HepG2 (cell line): Measurements from ENCODE around the gene CCDC91. TPM values are rescaled to one million over a fixed set of nuclear protein-coding genes. Genes with fewer than 3 reads are reported as not detected.

Experiments used
- ATAC-seq: fragments of 200-7000 bp; cut with Tn5 transposase; 3 replicates; pipeline ENCODE4 v1.9.1; 2020; ENCODE audit warnings: mild to moderate bottlenecking, moderate library complexity
- BruUV-seq: library from RNA; stranded (reverse); fragments of 400-500 nt; replicated peaks from 2 replicates; lab custom pipeline; 2021; lab: Mats Ljungman, UMichigan
- CTCF ChIA-PET: fragments of 300-600 bp; formaldehyde crosslinking; extraction: SDS; loops from one replicate; lab custom pipeline; 2021; ENCODE audit warnings: low total read pairs, inconsistent platforms, low intra/inter-chr PET ratio; lab: Yijun Ruan, JAX
- POLR2A ChIA-PET: fragments of 350-600 bp; sonication (Branson Sonifier 250); formaldehyde crosslinking; loops from one replicate; lab custom pipeline; 2020; ENCODE audit warnings: antibody characterized with exemption, inconsistent platforms; lab: Yijun Ruan, JAX
- DNase-seq: peaks from one replicate; pipeline ENCODE4 v3.0.0-alpha.2; 2015; ENCODE audit warnings: low spot score
- FAIRE-seq: peaks from 3 replicates; lab custom pipeline; 2011; peaks lifted over from hg19 to GRCh38; lab: Jason Lieb, UNC
- H2AFZ ChIP-seq: one replicate; pipeline ENCODE4 v1.6.1; 2011; ENCODE audit warnings: low read length, inconsistent platforms
- H3K27ac ChIP-seq: fragments of 300-600 bp; 3 replicates; pipeline ENCODE4 v1.8.0; 2011; ENCODE audit warnings: mixed run types, mild to moderate bottlenecking, mixed read lengths, low read length, inconsistent platforms; ENCODE audit not compliant: insufficient read depth; ENCODE audit errors: extremely low read length
- H3K27me3 ChIP-seq, 2 experiments: fragments of 200-600 bp in 1 of 2; 2 replicates in 1 of 2; 3 replicates in 1 of 2; pipeline versions ENCODE4 v1.6.0 to v1.8.0; 2011; ENCODE audit warnings: low read length in 2 of 2, mild to moderate bottlenecking in 2 of 2, moderate library complexity in 2 of 2, inconsistent platforms in 1 of 2; ENCODE audit not compliant: insufficient read depth in 2 of 2, control insufficient read depth in 1 of 2
- H3K36me3 ChIP-seq, 2 experiments: fragments of 200-600 bp in 1 of 2; replicated peaks in 1 of 2; 2 replicates in 1 of 2; 3 replicates in 1 of 2; pipeline versions ENCODE4 v1.5.1 to v1.8.0; 2011; ENCODE audit warnings: low read length in 2 of 2, inconsistent platforms in 1 of 2; ENCODE audit not compliant: insufficient read depth in 2 of 2, control insufficient read depth in 1 of 2
- H3K4me1 ChIP-seq: 2 replicates; pipeline ENCODE4 v1.5.1; 2012; ENCODE audit warnings: low read length, inconsistent platforms; ENCODE audit not compliant: insufficient read depth
- H3K4me2 ChIP-seq: 2 replicates; pipeline ENCODE4 v1.6.0; 2011; ENCODE audit warnings: low read depth, low read length, inconsistent platforms
- H3K4me3 ChIP-seq, 3 experiments: fragments of 200-600 bp in 1 of 3; sonication (generic), shearing (Covaris generic) in 1 of 3; replicated peaks in 1 of 3; 2 replicates each; pipeline ENCODE4 v1.5.1; 2011 to 2016; ENCODE audit warnings: low read length in 3 of 3, inconsistent platforms in 2 of 3, low read depth in 2 of 3, mild to moderate bottlenecking in 2 of 3, control low read depth in 1 of 3, mixed read lengths in 1 of 3; ENCODE audit not compliant: insufficient read depth in 1 of 3
- H3K79me2 ChIP-seq: one replicate; pipeline ENCODE4 v1.6.1; 2011; ENCODE audit warnings: low read length, inconsistent platforms; ENCODE audit not compliant: insufficient read depth
- H3K9ac ChIP-seq: 2 replicates; pipeline ENCODE4 v1.6.0; 2011; ENCODE audit warnings: mild to moderate bottlenecking, low read depth, low read length, inconsistent platforms; ENCODE audit not compliant: insufficient read depth
- H3K9me3 ChIP-seq: 2 replicates; pipeline ENCODE4 v1.5.1; 2012; ENCODE audit warnings: mild to moderate bottlenecking, low read length
- H4K20me1 ChIP-seq: 2 replicates; pipeline ENCODE4 v1.6.0; 2011; ENCODE audit warnings: inconsistent platforms, mild to moderate bottlenecking, low read length, moderate library complexity; ENCODE audit not compliant: insufficient read depth
- ARNT2 ChIP-seq: sonication (generic); formaldehyde crosslinking; IDR thresholded peaks from 2 replicates; pipeline ENCODE4 v1.8.0; 2022; ENCODE audit warnings: mild to moderate bottlenecking, low read depth, missing genetic modification reagents, moderate library complexity
- BORCS8-MEF2B ChIP-seq: sonication (generic); formaldehyde crosslinking; IDR thresholded peaks from 2 replicates; pipeline ENCODE4 v1.8.0; 2022; ENCODE audit warnings: mild to moderate bottlenecking, missing genetic modification reagents
- CREB1 ChIP-seq, 2 experiments: fragments of 450-650 bp in 1 of 2; IDR thresholded peaks; 2 replicates each; pipeline ENCODE4 v1.6.1; 2016 to 2017; ENCODE audit warnings: control low read depth in 1 of 2, mild to moderate bottlenecking in 1 of 2, missing compliant biosample characterization in 1 of 2, missing genetic modification characterization in 1 of 2
- GABPA ChIP-seq, 2 experiments: IDR thresholded peaks; 2 replicates each; pipeline ENCODE4 v1.6.1; 2011 to 2016; ENCODE audit warnings: low read depth in 2 of 2, low read length in 1 of 2, missing biosample characterization in 1 of 2, missing genetic modification characterization in 1 of 2
- IKZF1 ChIP-seq: fragments of 450-650 bp; IDR thresholded peaks from 2 replicates; pipeline ENCODE4 v1.7.1; 2016
- PHF8 ChIP-seq: sonication (generic); formaldehyde crosslinking; IDR thresholded peaks from 2 replicates; pipeline ENCODE4 v1.5.0; 2020; ENCODE audit warnings: missing genetic modification reagents
- REXO4 ChIP-seq: sonication (generic); formaldehyde crosslinking; IDR thresholded peaks from 2 replicates; pipeline ENCODE4 v1.8.0; 2022; ENCODE audit warnings: missing genetic modification reagents, mild to moderate bottlenecking, borderline replicate concordance
- SATB2 ChIP-seq: sonication (generic); formaldehyde crosslinking; IDR thresholded peaks from 2 replicates; pipeline ENCODE4 v1.5.0; 2020; ENCODE audit warnings: missing genetic modification reagents
- ZNF205 ChIP-seq: IDR thresholded peaks from 2 replicates; pipeline ENCODE4 v1.6.1; 2018; ENCODE audit warnings: missing biosample characterization, missing genetic modification reagents
- ZNF335 ChIP-seq: sonication (generic); formaldehyde crosslinking; IDR thresholded peaks from 2 replicates; pipeline ENCODE4 v1.4.0; 2020; ENCODE audit warnings: missing genetic modification reagents
- WGBS: methylation state at CpG from one replicate; pipeline ENCODE4 v1.1.6; 2017; ENCODE audit warnings: low lambda C conversion rate; 5-methylcytosine and 5-hydroxymethylcytosine counted together
- in situ Hi-C: cut with HindIII; loops from 2 replicates; pipeline ENCODE4 v1.10.0; 2017; ENCODE audit warnings: low pct_unique_long_range_greater_than_20kb; ENCODE audit not compliant: extremely low pct_ligation_motif_present
- intact Hi-C: fragments of 100-400 bp; cut with micrococcal nuclease; formaldehyde crosslinking; loops from one replicate; pipeline ENCODE4 v1.10.0; 2022; ENCODE audit not compliant: unreplicated experiment
- polyA plus RNA-seq, 8 experiments: library from polyadenylated mRNA; depleted of rRNA in 3 of 8; stranded (reverse) in 7 of 8; unstranded in 1 of 8; fragments of >200 nt; fragmentation: Illumina TruSeq in 4 of 8; extraction: Trizol in 4 of 8; gene quantifications; 2 replicates each; pipeline versions ENCODE4 v1.2.1 to v1.2.3, GENCODE V29; 2011 to 2016; ENCODE audit warnings: low read depth in 4 of 8, missing spikeins in 1 of 8, mixed read lengths in 1 of 8; ENCODE audit not compliant: insufficient read depth in 1 of 8
- total RNA-seq, 5 experiments: library from RNA; depleted of rRNA; stranded (reverse); fragments of >200 nt; fragmentation: Illumina TruSeq; extraction: Trizol; gene quantifications; 2 replicates each; pipeline ENCODE4 v1.2.3, GENCODE V29; 2016; ENCODE audit warnings: low read depth in 1 of 5
- TF ChIP-seq, protein P1 (sequence below): sonication (generic); formaldehyde crosslinking; conservative IDR thresholded peaks from 2 replicates; pipeline ENCODE4 v1.4.0; 2020; ENCODE audit warnings: missing genetic modification reagents
- TF ChIP-seq, protein P2 (sequence below): sonication (generic); formaldehyde crosslinking; IDR thresholded peaks from 2 replicates; pipeline ENCODE4 v1.4.0; 2020; ENCODE audit warnings: mild to moderate bottlenecking, missing genetic modification reagents
- TF ChIP-seq, protein P3 (sequence below): sonication (generic); formaldehyde crosslinking; IDR thresholded peaks from 2 replicates; pipeline ENCODE4 v1.8.1; 2023; ENCODE audit warnings: missing genetic modification reagents, inconsistent platforms, borderline replicate concordance
- TF ChIP-seq, protein P4 (sequence below): sonication (generic); formaldehyde crosslinking; IDR thresholded peaks from 2 replicates; pipeline ENCODE4 v1.5.0; 2020; ENCODE audit warnings: missing genetic modification reagents

The CCDC91 gene
- total and polyA plus RNA-seq, 2 of the 13 experiments (the other 11 are each of a cell fraction or from before 2014, with no cell fraction given): 9.8 to 15.8 TPM

DNA sequence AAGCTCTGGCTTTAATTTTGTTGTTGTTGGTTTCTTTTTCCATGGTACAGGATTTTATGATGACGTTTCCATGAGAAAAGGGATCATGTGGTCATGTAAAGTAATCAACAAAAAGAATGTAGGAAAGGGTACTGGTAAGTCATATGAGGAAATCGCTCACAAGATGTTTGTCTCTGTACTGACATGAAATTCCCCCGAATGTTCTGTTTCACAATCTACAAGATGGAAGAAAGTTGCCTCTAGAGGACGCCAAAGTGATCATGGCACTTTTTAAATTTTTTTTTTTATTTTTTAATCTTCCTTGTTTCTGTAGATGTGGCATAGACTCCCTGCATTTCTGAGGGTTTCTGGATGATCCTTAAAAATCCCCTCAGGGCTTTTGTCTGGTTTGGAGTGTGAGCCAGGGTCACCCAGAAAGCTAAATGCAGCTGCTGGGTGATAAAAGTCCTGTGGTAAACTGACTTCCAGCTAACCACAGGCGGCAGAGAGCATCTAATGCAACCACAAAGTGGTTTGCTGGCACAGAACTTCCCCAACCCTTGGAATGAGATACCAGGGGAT is 393.5 kb downstream of the CCDC91 start:
- DNase-seq (no peak), FAIRE-seq (no peak)

DNA sequence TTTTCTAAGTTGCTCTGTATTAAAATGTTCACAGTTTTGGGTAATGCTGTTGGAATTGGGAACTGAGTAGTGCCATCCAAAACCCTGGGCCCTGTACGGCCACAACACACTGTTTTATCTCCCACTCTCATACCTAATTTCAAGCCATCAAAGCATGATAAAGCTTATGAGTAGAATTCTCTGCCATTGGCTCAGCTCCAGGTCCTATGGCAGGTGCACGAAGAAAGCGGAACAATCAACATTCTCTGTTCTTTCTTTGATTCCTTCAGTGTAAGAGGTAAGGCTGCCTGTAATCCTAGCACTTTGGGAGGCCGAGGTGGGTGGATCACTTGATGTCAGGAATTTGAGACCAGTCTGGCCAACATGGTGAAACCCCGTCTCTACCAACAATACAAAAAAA is 394.9 kb downstream of the CCDC91 start:
- no peaks in the 10 kb centered on the region for H3K79me2 ChIP-seq
- no peaks in the 10 kb centered on the region for H3K9me3 ChIP-seq
- POLR2A ChIA-PET: no interaction called here
- no peak overlapping the region for H3K4me2 ChIP-seq
- FAIRE-seq (no peak), ATAC-seq (no peak), DNase-seq (no peak)
- 3% methylated on average over 5 of the region's 5 CpGs for WGBS
- in situ Hi-C loops (no loop called here), intact Hi-C loops (no loop called here)
- no peaks in the 10 kb centered on the region; a peak in 1 of 5 replicates for H3K27me3 ChIP-seq
- H4K20me1 ChIP-seq: no peaks in the 10 kb centered on the region
- no peaks in the 10 kb centered on the region for H3K36me3 ChIP-seq
- H2AFZ ChIP-seq: no peak overlapping the region
- BruUV-seq: no TSS peak
- no peak overlapping the region for H3K9ac ChIP-seq
- no peak overlapping the region for H3K27ac ChIP-seq
- no peaks in the 10 kb centered on the region for H3K4me1 ChIP-seq
- CTCF ChIA-PET: no interaction called here
- no peak overlapping the region for H3K4me3 ChIP-seq
- TF ChIP-seq, protein P1, sequence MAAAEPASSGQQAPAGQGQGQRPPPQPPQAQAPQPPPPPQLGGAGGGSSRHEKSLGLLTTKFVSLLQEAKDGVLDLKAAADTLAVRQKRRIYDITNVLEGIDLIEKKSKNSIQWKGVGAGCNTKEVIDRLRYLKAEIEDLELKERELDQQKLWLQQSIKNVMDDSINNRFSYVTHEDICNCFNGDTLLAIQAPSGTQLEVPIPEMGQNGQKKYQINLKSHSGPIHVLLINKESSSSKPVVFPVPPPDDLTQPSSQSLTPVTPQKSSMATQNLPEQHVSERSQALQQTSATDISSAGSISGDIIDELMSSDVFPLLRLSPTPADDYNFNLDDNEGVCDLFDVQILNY (CRISPR knock-in tag): no peak
- TF ChIP-seq, protein P2, sequence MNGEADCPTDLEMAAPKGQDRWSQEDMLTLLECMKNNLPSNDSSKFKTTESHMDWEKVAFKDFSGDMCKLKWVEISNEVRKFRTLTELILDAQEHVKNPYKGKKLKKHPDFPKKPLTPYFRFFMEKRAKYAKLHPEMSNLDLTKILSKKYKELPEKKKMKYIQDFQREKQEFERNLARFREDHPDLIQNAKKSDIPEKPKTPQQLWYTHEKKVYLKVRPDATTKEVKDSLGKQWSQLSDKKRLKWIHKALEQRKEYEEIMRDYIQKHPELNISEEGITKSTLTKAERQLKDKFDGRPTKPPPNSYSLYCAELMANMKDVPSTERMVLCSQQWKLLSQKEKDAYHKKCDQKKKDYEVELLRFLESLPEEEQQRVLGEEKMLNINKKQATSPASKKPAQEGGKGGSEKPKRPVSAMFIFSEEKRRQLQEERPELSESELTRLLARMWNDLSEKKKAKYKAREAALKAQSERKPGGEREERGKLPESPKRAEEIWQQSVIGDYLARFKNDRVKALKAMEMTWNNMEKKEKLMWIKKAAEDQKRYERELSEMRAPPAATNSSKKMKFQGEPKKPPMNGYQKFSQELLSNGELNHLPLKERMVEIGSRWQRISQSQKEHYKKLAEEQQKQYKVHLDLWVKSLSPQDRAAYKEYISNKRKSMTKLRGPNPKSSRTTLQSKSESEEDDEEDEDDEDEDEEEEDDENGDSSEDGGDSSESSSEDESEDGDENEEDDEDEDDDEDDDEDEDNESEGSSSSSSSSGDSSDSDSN (CRISPR knock-in tag): no peak
- TF ChIP-seq GABPA (IDR thresholded peaks at IDR 0.05; ENCODE audit: low read depth, low read length): no peak
- no peak for TF ChIP-seq GABPA (CRISPR knock-in tag; IDR thresholded peaks at IDR 0.05; ENCODE audit: low read depth)
- TF ChIP-seq PHF8 (CRISPR knock-in tag): no peak
- TF ChIP-seq REXO4 (CRISPR knock-in tag): no peak
- TF ChIP-seq, protein P3, sequence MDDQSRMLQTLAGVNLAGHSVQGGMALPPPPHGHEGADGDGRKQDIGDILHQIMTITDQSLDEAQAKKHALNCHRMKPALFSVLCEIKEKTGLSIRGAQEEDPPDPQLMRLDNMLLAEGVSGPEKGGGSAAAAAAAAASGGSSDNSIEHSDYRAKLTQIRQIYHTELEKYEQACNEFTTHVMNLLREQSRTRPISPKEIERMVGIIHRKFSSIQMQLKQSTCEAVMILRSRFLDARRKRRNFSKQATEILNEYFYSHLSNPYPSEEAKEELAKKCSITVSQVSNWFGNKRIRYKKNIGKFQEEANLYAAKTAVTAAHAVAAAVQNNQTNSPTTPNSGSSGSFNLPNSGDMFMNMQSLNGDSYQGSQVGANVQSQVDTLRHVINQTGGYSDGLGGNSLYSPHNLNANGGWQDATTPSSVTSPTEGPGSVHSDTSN (CRISPR knock-in tag): no peak

More for the DNA sequence above, 393.5 kb downstream of the CCDC91 start:
- no peaks in the 10 kb centered on the region for H4K20me1 ChIP-seq
- no peak overlapping the region for H3K4me2 ChIP-seq
- H3K9ac ChIP-seq: no peak overlapping the region
- 3% methylated on average over 5 of the region's 5 CpGs for WGBS
- POLR2A ChIA-PET: no interaction called here
- H3K27ac ChIP-seq: no peak overlapping the region
- no peaks in the 10 kb centered on the region for H3K36me3 ChIP-seq
- no peaks in the 10 kb centered on the region for H3K4me1 ChIP-seq
- no peak for TF ChIP-seq ZNF335
- no peak for TF ChIP-seq ARNT2 (CRISPR knock-in tag)
- TF ChIP-seq IKZF1: no peak
- TF ChIP-seq, protein P4, sequence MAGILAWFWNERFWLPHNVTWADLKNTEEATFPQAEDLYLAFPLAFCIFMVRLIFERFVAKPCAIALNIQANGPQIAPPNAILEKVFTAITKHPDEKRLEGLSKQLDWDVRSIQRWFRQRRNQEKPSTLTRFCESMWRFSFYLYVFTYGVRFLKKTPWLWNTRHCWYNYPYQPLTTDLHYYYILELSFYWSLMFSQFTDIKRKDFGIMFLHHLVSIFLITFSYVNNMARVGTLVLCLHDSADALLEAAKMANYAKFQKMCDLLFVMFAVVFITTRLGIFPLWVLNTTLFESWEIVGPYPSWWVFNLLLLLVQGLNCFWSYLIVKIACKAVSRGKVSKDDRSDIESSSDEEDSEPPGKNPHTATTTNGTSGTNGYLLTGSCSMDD (CRISPR knock-in tag): no peak
- TF ChIP-seq ZNF205 (CRISPR knock-in tag): no peak
- TF ChIP-seq BORCS8-MEF2B (CRISPR knock-in tag): no peak
- TF ChIP-seq SATB2 (CRISPR knock-in tag): no peak
- peak; percentile 15; the same call in 1 of the 2 replicates for TF ChIP-seq CREB1 (IDR thresholded peaks at IDR 0.05)
- TF ChIP-seq CREB1 (CRISPR knock-in tag; IDR thresholded peaks at IDR 0.05): no peak
- TF ChIP-seq, all 625 proteins: peak for 1
- no TSS peak for BruUV-seq
- Histone ChIP-seq H3K27me3 (no peaks in the 10 kb centered on the region; a peak in 1 of 5 replicates), H2AFZ (no peak overlapping the region), H3K4me3 (no peak overlapping the region), H3K79me2 (no peaks in the 10 kb centered on the region), H3K9me3 (no peaks in the 10 kb centered on the region)
- intact Hi-C loops (no loop called here), in situ Hi-C loops (no loop called here)
- ATAC-seq: no peak
- CTCF ChIA-PET: no interaction called here
